Lower leg skin (tissue), 4 donors: ENCODE data around the gene CHD6. TPM values are rescaled to one million over a fixed set of nuclear protein-coding genes. Genes with fewer than 3 reads are reported as not detected.

Experiments used
- DNase-seq, 2 donors: peaks; one replicate each; pipeline ENCODE4 v3.0.0-alpha.2; 2019; ENCODE audit warnings: low spot score in 2 of 2
- H3K4me3 ChIP-seq: fragments of 200-600 bp; sonication (generic); 2 replicates; pipeline ENCODE4 v1.5.1; 2017; ENCODE audit warnings: mild to moderate bottlenecking, low read depth; ENCODE audit not compliant: poor library complexity, severe bottlenecking
- POLR2A ChIP-seq, 2 donors: fragments of 450-650 bp; IDR thresholded peaks; one replicate each; pipeline ENCODE4 v1.6.1; 2016 to 2017; ENCODE audit warnings: antibody characterized with exemption in 2 of 2, mild to moderate bottlenecking in 1 of 2, moderate library complexity in 1 of 2
- WGBS, 2 donors: methylation state at CpG; one replicate each; pipeline ENCODE4 v1.1.5; 2018; 5-methylcytosine and 5-hydroxymethylcytosine counted together
- intact Hi-C: fragments of 100-400 bp; cut with DNase I; formaldehyde crosslinking; loops from one replicate; pipeline ENCODE4 v1.15.0; 2023; ENCODE audit warnings: low total_unique reads
- total RNA-seq, 4 donors: library from RNA; depleted of rRNA; stranded (reverse); fragments of >200 nt; gene quantifications; one replicate each; pipeline ENCODE4 v1.1.0, GENCODE V29; 2016
- TF ChIP-seq, protein P1 (sequence below), 3 donors: fragments of 450-650 bp; IDR thresholded peaks; one replicate each; pipeline ENCODE4 v1.5.1; 2016; ENCODE audit warnings: antibody characterized with exemption in 3 of 3, mild to moderate bottlenecking in 3 of 3, moderate library complexity in 2 of 3

CHD6 gene
- total RNA-seq, 4 donors from 2014 or later = 29.7 to 40.1 (median 37.7) TPM

DNA sequence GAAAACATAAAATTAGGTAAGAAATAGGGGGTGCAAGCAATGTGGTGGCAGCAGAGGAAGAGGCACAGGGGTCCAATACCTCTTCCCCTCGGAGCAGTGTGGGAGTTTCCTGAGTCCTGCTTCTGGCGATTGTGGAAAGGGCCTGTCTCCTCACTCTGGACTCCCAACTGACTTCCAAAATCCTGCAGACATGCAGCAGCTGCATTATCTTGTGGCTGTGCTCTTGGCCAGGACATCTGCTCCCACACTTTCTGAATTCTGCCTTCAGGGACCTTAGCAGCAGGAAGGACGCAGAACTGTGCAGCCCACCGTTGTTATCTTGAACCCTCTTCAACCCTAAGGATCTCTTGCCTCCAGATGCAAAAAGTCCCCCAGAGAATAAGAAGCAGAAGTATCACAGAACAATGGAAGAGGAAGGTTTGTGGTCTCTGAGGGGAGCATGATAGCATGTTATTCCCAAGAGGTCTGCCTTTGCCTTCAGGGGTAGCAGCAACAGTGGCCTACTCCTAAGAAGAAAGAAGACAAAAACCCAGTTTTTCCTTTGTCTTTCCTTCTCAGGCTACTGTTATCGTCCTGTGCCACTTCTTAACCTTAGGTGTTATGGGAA is 149.1 kb downstream of the CHD6 start:
- WGBS, 2 donors = 86 to 88% methylated on average over 5 of the region's 5 CpGs
- no peak overlapping the region for H3K4me3 ChIP-seq
- intact Hi-C loops = no loop called here
- TF ChIP-seq, protein P1, sequence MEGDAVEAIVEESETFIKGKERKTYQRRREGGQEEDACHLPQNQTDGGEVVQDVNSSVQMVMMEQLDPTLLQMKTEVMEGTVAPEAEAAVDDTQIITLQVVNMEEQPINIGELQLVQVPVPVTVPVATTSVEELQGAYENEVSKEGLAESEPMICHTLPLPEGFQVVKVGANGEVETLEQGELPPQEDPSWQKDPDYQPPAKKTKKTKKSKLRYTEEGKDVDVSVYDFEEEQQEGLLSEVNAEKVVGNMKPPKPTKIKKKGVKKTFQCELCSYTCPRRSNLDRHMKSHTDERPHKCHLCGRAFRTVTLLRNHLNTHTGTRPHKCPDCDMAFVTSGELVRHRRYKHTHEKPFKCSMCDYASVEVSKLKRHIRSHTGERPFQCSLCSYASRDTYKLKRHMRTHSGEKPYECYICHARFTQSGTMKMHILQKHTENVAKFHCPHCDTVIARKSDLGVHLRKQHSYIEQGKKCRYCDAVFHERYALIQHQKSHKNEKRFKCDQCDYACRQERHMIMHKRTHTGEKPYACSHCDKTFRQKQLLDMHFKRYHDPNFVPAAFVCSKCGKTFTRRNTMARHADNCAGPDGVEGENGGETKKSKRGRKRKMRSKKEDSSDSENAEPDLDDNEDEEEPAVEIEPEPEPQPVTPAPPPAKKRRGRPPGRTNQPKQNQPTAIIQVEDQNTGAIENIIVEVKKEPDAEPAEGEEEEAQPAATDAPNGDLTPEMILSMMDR (IDR thresholded peaks at IDR 0.05) = no peak
- no peak for TF ChIP-seq POLR2A (IDR thresholded peaks at IDR 0.05)
- DNase-seq = no peak

DNA sequence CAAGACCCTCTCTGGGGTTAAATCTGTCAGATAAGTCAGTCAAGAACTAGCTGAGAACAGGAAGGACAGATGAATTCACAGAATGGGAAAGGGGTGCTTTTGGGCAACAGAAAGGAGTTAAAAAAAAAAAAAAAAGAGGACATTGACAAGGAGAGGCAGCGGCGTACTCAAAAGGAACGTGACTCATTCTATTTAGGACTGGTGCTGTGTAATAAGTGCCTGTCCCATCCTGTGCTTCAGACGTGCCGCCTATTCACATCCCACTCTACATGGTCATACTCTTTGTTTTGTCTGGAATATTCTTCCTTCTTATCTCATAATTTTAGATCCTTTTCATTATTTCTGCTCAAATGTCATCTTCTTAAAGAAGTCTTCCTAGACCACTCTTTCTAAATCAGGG is 150.5 kb downstream of the CHD6 start:
- intact Hi-C loops = no loop called here
- TF ChIP-seq, protein P1 (IDR thresholded peaks at IDR 0.05) = no peak
- no peak for TF ChIP-seq POLR2A (IDR thresholded peaks at IDR 0.05)
- H3K4me3 ChIP-seq = no peak overlapping the region
- WGBS, 2 donors = 65 to 74% methylated on average over 5 of the region's 5 CpGs
- DNase-seq = no peak

DNA sequence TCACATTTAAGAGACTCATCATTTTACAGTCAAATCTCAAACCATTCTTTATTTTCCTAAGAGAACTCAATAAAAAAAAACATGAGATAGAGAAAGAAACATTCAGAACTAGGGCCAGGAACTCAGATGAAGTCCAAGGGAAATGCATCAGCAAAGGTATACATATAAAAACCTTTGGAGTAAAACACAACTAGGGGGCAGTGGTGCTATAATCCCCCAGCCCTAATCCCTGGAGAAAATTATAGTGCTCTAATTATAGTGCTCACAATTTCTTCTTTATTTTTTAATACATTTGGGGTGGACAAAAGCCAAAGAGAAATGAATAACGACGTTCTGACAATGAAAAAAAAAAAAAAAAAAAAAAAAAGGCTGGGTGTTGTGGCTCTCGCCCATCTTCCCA is 151.0 kb downstream of the CHD6 start:
- DNase-seq = no peak
- H3K4me3 ChIP-seq = no peak overlapping the region

DNA sequence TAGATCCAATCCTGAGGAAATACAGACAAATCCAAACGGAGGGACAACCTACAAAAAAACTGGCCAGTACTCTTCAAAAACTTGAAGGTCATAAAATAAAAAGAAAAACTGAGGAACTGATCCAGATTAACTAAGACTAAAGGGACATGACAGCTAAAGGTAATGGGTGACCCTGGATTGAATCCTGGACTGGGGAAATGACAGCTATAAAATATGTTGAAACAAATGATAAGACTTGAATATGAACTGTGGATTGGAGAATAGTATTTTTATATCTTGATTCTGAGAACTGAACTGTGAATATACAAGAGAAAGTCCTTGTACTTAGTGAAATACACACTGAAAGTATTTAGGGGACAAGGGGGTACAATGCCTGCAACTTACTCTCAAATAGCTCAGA is 154.6 kb downstream of the CHD6 start:
- intact Hi-C loops = no loop called here
- no peak for DNase-seq
- H3K4me3 ChIP-seq = no peak overlapping the region
- WGBS, 2 donors = 89 to 90% methylated on average over 1 of the region's 1 CpG
- no peak for TF ChIP-seq POLR2A (IDR thresholded peaks at IDR 0.05)
- TF ChIP-seq, protein P1 (IDR thresholded peaks at IDR 0.05) = no peak

More for the DNA sequence above, 151.0 kb downstream of the CHD6 start:
- 64 to 66% methylated on average over 3 of the region's 3 CpGs for WGBS, 2 donors
- no peak for TF ChIP-seq POLR2A (IDR thresholded peaks at IDR 0.05)
- TF ChIP-seq, protein P1 (IDR thresholded peaks at IDR 0.05) = no peak
- intact Hi-C loops = no loop called here

DNA sequence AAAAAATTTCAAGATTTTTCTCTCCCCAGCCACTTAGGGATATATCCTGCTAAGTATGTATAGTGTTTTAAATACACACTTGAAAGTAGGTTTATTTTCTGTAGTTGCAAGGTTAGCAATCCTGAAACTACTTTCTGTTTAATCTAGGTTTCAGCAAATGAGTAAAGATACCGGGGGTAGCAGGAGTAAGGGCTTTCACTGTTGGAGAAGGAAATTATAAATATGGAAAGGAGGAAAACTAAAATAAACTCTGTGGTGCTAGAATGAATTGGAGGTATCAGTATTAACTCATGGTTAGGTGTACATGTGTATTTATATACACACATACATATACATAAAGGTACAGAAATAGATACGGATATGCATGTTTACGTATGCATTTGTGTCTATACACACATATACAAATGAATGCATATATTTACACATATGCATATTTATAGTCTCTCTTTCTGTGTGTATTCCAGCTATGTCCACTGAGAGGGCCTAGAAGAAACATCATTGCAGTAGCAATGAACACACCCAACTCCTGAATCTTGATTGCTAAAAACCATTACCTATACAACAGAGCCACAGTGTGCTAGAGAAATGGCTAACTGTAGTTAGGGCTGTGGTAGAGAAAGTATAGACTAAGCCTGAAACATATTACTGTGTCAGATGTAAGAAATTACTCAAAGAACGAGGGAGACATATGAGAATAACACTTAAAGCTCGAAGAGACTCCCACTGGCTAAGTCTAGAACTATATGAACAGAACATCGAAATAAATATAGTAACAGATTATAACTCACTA is 155.6 kb downstream of the CHD6 start:
- WGBS, 2 donors = 89 to 91% methylated on average over 6 of the region's 6 CpGs
- intact Hi-C loops = no loop called here
- DNase-seq = no peak
- no peak overlapping the region for H3K4me3 ChIP-seq
- TF ChIP-seq, protein P1 (IDR thresholded peaks at IDR 0.05) = no peak
- TF ChIP-seq POLR2A (IDR thresholded peaks at IDR 0.05) = no peak
